ENCODE results near the gene TARS1. TPM values are rescaled to one million over a fixed set of nuclear protein-coding genes. Genes with fewer than 3 reads are reported as not detected.

The TARS1 gene
- total RNA-seq, 4 donors from 2014 or later = 62.8 to 77.6 (median 69.8) TPM

- in situ Hi-C loops (cut with MboI; ENCODE audit: low sequenced_read_pairs in 4 of 4) = no loop called here
- no peak for ATAC-seq
- intact Hi-C loops (cut with DNase I; ENCODE audit: low total_unique reads) = no loop called here
- H3K4me3 ChIP-seq = no peak overlapping the region
- TF ChIP-seq POLR2A (IDR thresholded peaks at IDR 0.05) = no peak
- TF ChIP-seq CTCF (IDR thresholded peaks at IDR 0.05 in 4 of 5, conservative IDR thresholded peaks at IDR 0.05 in 1 of 5) = no peak
- no peaks in the 10 kb centered on the region for H3K36me3 ChIP-seq
- DNase-seq = no peak
- H3K27me3 ChIP-seq = no peaks in the 10 kb centered on the region
- H3K9me3 ChIP-seq = no peaks in the 10 kb centered on the region
- H3K4me1 ChIP-seq = no peaks in the 10 kb centered on the region
- H3K27ac ChIP-seq = no peak overlapping the region
Observed at GRCh38 chr5:33401482-33402390, 39.0 kb upstream of the TARS1 start.

- TF ChIP-seq POLR2A (IDR thresholded peaks at IDR 0.05) = no peak
- no peak for TF ChIP-seq CTCF (IDR thresholded peaks at IDR 0.05 in 4 of 5, conservative IDR thresholded peaks at IDR 0.05 in 1 of 5)
- H3K27me3 ChIP-seq = no peaks in the 10 kb centered on the region
- intact Hi-C loops (cut with DNase I; ENCODE audit: low total_unique reads) (no loop called here), in situ Hi-C loops (cut with MboI; ENCODE audit: low sequenced_read_pairs in 4 of 4) (no loop called here)
- ATAC-seq = no peak
- H3K27ac ChIP-seq = no peak overlapping the region
- no peak for DNase-seq
- H3K36me3 ChIP-seq = no peaks in the 10 kb centered on the region
- no peaks in the 10 kb centered on the region for H3K9me3 ChIP-seq
- no peaks in the 10 kb centered on the region for H3K4me1 ChIP-seq
- no peak overlapping the region for H3K4me3 ChIP-seq
Observed at GRCh38 chr5:33403187-33403586, 37.6 kb upstream of the TARS1 start.

- ATAC-seq (no peak), DNase-seq (no peak)
- Histone ChIP-seq H3K4me3 (no peak overlapping the region), H3K27me3 (no peaks in the 10 kb centered on the region), H3K27ac (no peak overlapping the region), H3K4me1 (no peaks in the 10 kb centered on the region), H3K36me3 (no peaks in the 10 kb centered on the region), H3K9me3 (no peaks in the 10 kb centered on the region)
- intact Hi-C loops (cut with DNase I; ENCODE audit: low total_unique reads) = no loop called here
- TF ChIP-seq CTCF (IDR thresholded peaks at IDR 0.05 in 4 of 5, conservative IDR thresholded peaks at IDR 0.05 in 1 of 5) (no peak), POLR2A (IDR thresholded peaks at IDR 0.05) (no peak)
- in situ Hi-C loops (cut with MboI; ENCODE audit: low sequenced_read_pairs in 4 of 4) = no loop called here
Observed at GRCh38 chr5:33408816-33409215, 31.9 kb upstream of the TARS1 start.

DNA sequence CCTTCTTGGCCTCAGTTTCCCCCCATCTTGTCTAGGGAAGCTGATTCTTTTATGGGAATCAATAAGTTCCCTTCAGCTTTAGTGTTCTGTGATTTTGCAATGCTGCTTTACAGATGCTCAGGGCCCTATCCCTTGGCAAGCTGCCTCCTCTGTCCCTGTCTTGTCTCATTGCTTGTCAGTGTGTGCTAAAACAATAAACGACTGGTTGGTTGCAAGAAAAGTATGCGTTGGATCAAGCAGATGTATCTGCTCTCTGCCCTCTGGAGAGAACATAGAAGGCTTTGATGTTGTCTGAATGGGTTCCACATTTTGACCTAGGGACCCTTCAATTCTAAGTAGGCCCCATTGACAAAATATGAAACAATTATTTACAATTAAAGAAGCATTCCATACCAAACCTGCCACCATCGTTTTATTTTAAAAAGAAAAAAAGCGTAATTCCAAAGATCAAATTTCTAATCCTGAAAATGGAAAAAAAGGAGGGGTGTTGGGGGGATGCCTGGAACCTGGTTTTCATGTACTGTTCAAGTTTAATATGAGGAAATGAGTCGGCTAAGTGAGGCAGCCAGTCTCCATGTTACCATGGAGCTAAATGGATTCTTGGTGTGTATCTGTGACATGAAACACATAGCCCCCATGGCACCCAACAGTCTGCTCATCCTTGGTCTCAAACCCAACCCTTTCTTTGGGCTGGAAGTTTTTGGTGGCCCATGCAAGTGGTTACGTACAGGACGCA is 31.2 kb upstream of the TARS1 start:
- H3K36me3 ChIP-seq = no peaks in the 10 kb centered on the region
- in situ Hi-C loops (cut with MboI; ENCODE audit: low sequenced_read_pairs in 4 of 4) = no loop called here
- no peaks in the 10 kb centered on the region for H3K4me1 ChIP-seq
- DNase-seq = peak in 1 of 2 donors; percentile 21
- intact Hi-C loops (cut with DNase I; ENCODE audit: low total_unique reads) = no loop called here
- H3K27ac ChIP-seq = no peak overlapping the region
- no peaks in the 10 kb centered on the region for H3K27me3 ChIP-seq
- no peak for ATAC-seq
- H3K9me3 ChIP-seq = no peaks in the 10 kb centered on the region
- TF ChIP-seq CTCF (IDR thresholded peaks at IDR 0.05 in 4 of 5, conservative IDR thresholded peaks at IDR 0.05 in 1 of 5) (no peak), POLR2A (IDR thresholded peaks at IDR 0.05) (no peak)
- H3K4me3 ChIP-seq = no peak overlapping the region

All from gastrocnemius medialis (tissue), 4 donors.